OCI-LY1 (cell line): ENCODE data around the gene ZNF518A.

ENCODE experiments used
- H2AFZ ChIP-seq: fragments of 200-600 bp; sonication (generic), shearing (Covaris generic); 2 replicates; pipeline ENCODE4 v1.6.0; 2014; ENCODE audit warnings: antibody characterized with exemption, mild to moderate bottlenecking, low read length
- H3F3A ChIP-seq: fragments of 200-600 bp; sonication (generic), shearing (Covaris generic); 2 replicates; pipeline ENCODE4 v1.6.0; 2014; ENCODE audit warnings: mild to moderate bottlenecking, antibody characterized with exemption, low read length, moderate library complexity; ENCODE audit not compliant: insufficient read depth
- H3K27ac ChIP-seq: fragments of 200-600 bp; sonication (generic); 2 replicates; pipeline ENCODE4 v1.5.1; 2014; ENCODE audit warnings: low read length, mixed run types, mild to moderate bottlenecking, low read depth; ENCODE audit not compliant: poor library complexity, severe bottlenecking
- H3K27me3 ChIP-seq: fragments of 200-600 bp; sonication (generic); 2 replicates; pipeline ENCODE4 v1.6.0; 2014; ENCODE audit warnings: antibody characterized with exemption, mild to moderate bottlenecking, low read length, moderate library complexity; ENCODE audit not compliant: insufficient read depth
- H3K36me3 ChIP-seq: fragments of 200-600 bp; sonication (generic); 2 replicates; pipeline ENCODE4 v1.6.1; 2014; ENCODE audit warnings: mild to moderate bottlenecking, antibody characterized with exemption, low read length, moderate library complexity, mixed read lengths; ENCODE audit not compliant: insufficient read depth
- H3K4me1 ChIP-seq: fragments of 200-600 bp; sonication (generic); 2 replicates; pipeline ENCODE4 v1.5.1; 2014; ENCODE audit warnings: mild to moderate bottlenecking, low read length, moderate library complexity; ENCODE audit not compliant: insufficient read depth, severe bottlenecking
- H3K4me2 ChIP-seq: fragments of 200-600 bp; sonication (generic), shearing (Covaris generic); 2 replicates; pipeline ENCODE4 v1.6.1; 2014; ENCODE audit warnings: low read length
- H3K4me3 ChIP-seq: fragments of 200-600 bp; sonication (generic); 2 replicates; pipeline ENCODE4 v1.5.1; 2014; ENCODE audit warnings: low read length, low read depth, mild to moderate bottlenecking, mixed read lengths; ENCODE audit not compliant: poor library complexity, severe bottlenecking
- H3K79me2 ChIP-seq: fragments of 200-600 bp; shearing (Covaris generic); 2 replicates; pipeline ENCODE4 v1.6.1; 2016; ENCODE audit warnings: mixed run types, low read length, mixed read lengths; ENCODE audit not compliant: insufficient read depth
- H3K9ac ChIP-seq: fragments of 200-600 bp; sonication (generic), shearing (Covaris generic); 2 replicates; pipeline ENCODE4 v1.6.1; 2014; ENCODE audit warnings: mild to moderate bottlenecking, low read length, mixed read lengths
- H3K9me2 ChIP-seq: fragments of 200-600 bp; sonication (generic), shearing (Covaris generic); 2 replicates; pipeline ENCODE4 v1.6.1; 2014; ENCODE audit warnings: low read depth, mild to moderate bottlenecking, low read length, mixed read lengths
- H3K9me3 ChIP-seq: fragments of 200-600 bp; shearing (Covaris generic); 2 replicates; pipeline ENCODE4 v1.6.1; 2014; ENCODE audit warnings: low read length, mixed read lengths
- H4K20me1 ChIP-seq: fragments of 200-600 bp; sonication (generic), shearing (Covaris generic); 2 replicates; pipeline ENCODE4 v1.6.0; 2016; ENCODE audit warnings: mild to moderate bottlenecking, low read length; ENCODE audit not compliant: insufficient read depth
- CTCF ChIP-seq: fragments of 200-600 bp; sonication (generic), shearing (Covaris generic); IDR thresholded peaks from 2 replicates; pipeline ENCODE4 v1.5.1; 2017; ENCODE audit warnings: mild to moderate bottlenecking, antibody characterized with exemption, low read length, moderate library complexity, mixed read lengths
- EZH2 ChIP-seq: fragments of 200-600 bp; sonication (generic), shearing (Covaris generic); IDR thresholded peaks from 2 replicates; pipeline ENCODE4 v1.8.0; 2017; ENCODE audit warnings: borderline replicate concordance, mixed run types, mild to moderate bottlenecking, antibody characterized with exemption, low read length, moderate library complexity, mixed read lengths

The ZNF518A gene

GRCh38 chr10:96082748-96083147 lies 47.3 kb upstream of the ZNF518A start:
- no peak overlapping the region for H3K4me3 ChIP-seq
- TF ChIP-seq CTCF (no peak), EZH2 (no peak)
- no peaks in the 10 kb centered on the region for H3K9me3 ChIP-seq
- H3K36me3 ChIP-seq = no peaks in the 10 kb centered on the region
- no peaks in the 10 kb centered on the region for H4K20me1 ChIP-seq
- no peaks in the 10 kb centered on the region for H3K9me2 ChIP-seq
- H3K9ac ChIP-seq = no peak overlapping the region
- H3K27ac ChIP-seq = no peak overlapping the region
- no peaks in the 10 kb centered on the region for H3F3A ChIP-seq
- H3K27me3 ChIP-seq = no peaks in the 10 kb centered on the region
- H3K4me2 ChIP-seq = no peak overlapping the region
- no peaks in the 10 kb centered on the region for H3K4me1 ChIP-seq
- no peak overlapping the region for H2AFZ ChIP-seq
- no peaks in the 10 kb centered on the region for H3K79me2 ChIP-seq

- no peaks in the 10 kb centered on the region for H3K27me3 ChIP-seq
- H4K20me1 ChIP-seq = no peaks in the 10 kb centered on the region
- peak overlapping the region; percentile 83 for H3K4me3 ChIP-seq
- H3K79me2 ChIP-seq = no peaks in the 10 kb centered on the region
- H3K4me1 ChIP-seq = peaks cover 13% of the 10 kb centered on the region
- no peaks in the 10 kb centered on the region for H3K9me2 ChIP-seq
- H3K4me2 ChIP-seq = peak overlapping the region; percentile 90
- no peak for TF ChIP-seq EZH2
- TF ChIP-seq CTCF = no peak
- H3F3A ChIP-seq = no peaks in the 10 kb centered on the region
- H2AFZ ChIP-seq = no peak overlapping the region
- no peaks in the 10 kb centered on the region for H3K9me3 ChIP-seq
- peak overlapping the region; percentile 96 for H3K9ac ChIP-seq
- peak overlapping the region; percentile 92 for H3K27ac ChIP-seq
- H3K36me3 ChIP-seq = no peaks in the 10 kb centered on the region; the same call in 1 of the 2 replicates
These were observed 41.0 kb upstream of the ZNF518A start for GRCh38 chr10:96089116-96089515.

DNA sequence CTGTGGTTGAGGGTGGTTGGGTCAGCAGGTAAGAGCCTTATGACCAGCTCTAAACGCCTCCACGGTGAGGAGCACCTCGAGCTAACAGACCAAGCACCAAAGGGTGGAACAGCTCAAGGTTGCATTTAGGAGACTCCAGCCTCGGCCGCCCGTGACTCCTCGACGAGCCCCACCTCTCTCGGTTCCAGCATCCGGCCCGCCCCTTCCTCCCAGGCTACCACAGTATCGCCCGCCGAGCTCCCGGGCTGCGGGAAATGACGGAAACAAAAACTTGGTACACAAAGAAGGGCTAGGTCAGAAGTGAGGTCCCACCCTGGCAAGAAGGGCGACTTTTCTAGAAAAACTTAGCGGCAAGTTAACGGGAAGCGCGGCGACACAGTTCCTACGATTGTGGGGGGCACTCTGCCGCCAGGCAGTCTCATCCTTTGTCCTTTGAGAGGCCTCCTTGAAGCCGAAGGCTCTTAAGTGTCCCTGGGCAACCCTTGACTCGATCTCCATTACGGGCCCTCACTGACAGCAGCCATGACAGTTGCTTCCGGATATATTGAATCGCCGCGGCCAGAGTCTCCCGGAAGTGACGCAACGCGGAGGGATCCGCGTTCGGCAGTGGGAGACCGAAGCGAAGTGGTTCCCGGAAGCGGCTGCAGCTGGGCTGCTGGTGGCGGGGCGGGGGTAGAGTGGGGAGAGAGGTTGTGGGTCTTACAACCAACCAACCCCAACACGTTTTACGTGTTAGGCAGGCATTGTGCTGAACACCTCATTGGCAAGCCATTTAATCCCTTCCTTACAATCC lies 40.2 kb upstream of the ZNF518A start:
- Histone ChIP-seq H3K4me3 (peak overlapping the region; percentile 83), H3K27ac (peak overlapping the region; percentile 92), H3K9ac (peak overlapping the region; percentile 96), H3K27me3 (no peaks in the 10 kb centered on the region), H3K9me3 (no peaks in the 10 kb centered on the region), H3K4me2 (peak overlapping the region; percentile 90), H3K36me3 (no peaks in the 10 kb centered on the region; the same call in 1 of the 2 replicates), H3F3A (no peaks in the 10 kb centered on the region), H3K79me2 (no peaks in the 10 kb centered on the region), H2AFZ (peak overlapping the region; percentile 56; the same call in 1 of the 2 replicates), H3K4me1 (peaks cover 13% of the 10 kb centered on the region), H4K20me1 (no peaks in the 10 kb centered on the region), H3K9me2 (no peaks in the 10 kb centered on the region)
- TF ChIP-seq EZH2 (no peak), CTCF (no peak)
